LNCAP (cell line): Measurements from ENCODE around the gene LY6G6C.

Experiments
- CTCF ChIP-seq: fragments of 450-650 bp; IDR thresholded peaks from 2 replicates; pipeline ENCODE4 v1.5.1; 2017; ENCODE audit warnings: mild to moderate bottlenecking

Gene LY6G6C

DNA sequence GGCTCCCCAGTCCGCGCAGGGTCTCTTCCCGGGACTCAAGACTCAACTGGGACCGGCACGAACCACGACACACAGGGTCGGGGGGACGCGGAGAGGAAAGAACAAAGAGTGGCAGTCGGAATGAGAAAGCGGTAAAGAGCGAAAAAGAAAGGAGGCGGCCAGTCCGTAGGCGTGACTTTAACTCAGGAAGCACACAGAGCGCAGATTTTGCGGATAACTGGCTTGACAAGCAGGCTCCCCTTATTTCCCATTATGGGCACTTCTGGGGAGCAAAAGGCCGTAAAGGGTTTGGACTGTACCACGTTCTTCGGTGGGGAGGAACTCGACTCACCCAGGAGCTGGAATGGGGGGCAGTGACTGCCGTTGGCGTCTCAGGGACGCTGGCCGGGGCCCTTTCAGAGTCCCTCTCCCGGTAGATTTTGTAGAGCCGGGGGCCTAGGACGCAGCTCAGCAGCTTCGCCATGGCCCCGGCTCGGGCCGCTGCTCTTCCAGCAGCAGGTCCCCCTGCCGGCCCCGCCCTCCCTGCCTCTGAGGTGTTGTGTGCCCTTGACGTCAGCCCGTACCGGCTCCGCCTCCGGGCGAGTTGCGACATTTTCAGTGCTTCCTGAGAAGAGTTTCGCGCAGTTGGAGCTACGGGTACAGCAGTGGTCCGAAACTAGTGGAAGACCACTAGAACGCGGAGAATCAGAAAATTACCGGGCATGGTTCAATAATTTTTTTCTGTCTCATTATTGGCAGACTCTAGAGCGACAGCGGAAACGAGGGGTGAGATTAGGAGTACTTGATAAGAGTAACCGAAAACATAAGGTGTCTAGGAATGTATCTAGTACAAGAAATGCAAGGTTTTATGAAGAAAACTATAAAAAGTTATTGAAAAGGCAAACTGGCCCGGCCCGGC, 18.5 kb downstream of the LY6G6C start, which contains the start of gene ABHD16A:
Gene ABHD16A, minus strand, starts transcription at position 506 of the 898 bp plus-strand sequence. Its CDS starts 43 bp downstream, at position 463.
- TF ChIP-seq CTCF, result no peak

DNA sequence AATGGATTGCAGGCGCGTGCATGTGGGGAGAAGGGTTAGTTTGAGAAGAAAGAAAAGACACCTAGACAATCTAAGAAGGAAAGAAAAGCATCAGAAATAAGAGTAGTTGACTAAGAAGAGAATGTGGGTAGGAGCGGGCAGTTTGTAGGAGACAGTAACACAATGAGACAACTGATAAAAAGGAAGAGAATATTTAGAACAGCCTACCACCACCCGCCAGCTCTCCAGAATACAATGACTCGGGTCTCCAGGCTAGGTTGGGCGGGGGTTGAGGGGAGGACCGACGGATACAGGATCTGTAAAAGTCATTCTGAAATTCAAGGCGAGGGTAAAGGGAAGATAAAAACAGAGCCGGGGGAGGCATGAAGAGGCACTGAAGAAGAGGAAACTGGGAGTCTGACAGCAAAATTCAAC, 19.1 kb downstream of the LY6G6C start:
- TF ChIP-seq CTCF, result no peak

GRCh38 chr6:31701666-31702404, 19.7 kb downstream of the LY6G6C start:
- TF ChIP-seq CTCF, result no peak

DNA sequence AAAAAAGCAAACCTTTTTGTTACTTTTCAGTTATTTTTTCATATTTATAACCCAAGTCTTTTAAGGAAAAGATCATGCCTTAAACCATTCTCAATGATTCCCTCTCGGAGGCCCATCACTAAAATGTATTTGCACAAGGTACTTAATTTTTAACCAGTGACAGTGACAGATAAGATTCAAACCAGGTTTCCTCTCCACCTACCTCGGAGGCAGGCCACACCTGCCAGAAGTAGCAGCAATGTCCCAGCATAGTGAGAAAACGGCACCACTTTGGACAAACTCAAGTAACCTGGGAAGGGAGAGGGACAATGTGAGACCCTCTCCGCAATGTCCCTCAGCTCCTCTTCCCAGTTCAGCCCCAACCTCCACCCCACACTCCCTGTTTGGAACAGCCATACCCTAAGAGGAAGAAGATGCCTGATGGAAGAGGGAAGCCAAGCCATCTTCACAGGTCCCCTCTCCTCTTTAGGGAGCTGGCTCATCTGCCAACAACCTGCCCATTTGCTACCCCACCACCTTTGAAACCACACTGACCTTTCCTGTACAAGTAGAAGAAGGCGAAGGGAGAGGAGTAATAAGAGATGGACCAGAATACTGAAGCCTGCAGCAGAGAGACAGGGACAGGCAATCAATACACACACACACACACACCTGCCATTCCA, 20.7 kb downstream of the LY6G6C start:
- TF ChIP-seq CTCF, result no peak

- TF ChIP-seq CTCF, result no peak
These were observed 24.0 kb downstream of the LY6G6C start for GRCh38 chr6:31697555-31697954.

- no peak for TF ChIP-seq CTCF
These were observed 28.0 kb downstream of the LY6G6C start for GRCh38 chr6:31693535-31693934.

DNA sequence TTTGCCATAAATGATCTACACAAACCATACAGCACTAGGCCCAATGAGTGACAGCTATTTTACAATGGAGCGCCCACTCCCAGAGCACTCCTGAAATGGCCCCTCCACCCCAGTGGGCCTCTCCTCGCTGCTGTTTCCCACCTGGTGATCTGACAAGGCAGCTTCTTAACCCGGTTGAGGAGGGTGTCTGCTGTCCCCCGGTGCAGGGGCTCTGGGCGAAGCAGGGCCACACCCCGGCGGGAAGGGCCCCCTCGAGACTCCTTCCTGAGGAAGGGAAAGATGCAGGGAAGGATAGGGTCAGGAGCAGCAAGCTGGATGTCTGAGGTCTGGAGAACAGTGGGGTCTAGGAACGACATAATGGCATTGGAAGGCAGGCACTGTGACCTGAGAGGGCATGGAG, 28.7 kb downstream of the LY6G6C start:
- no peak for TF ChIP-seq CTCF
